Esophagus muscularis mucosa (tissue), 4 donors: ENCODE data around the gene AFAP1. TPM values are rescaled to one million over a fixed set of nuclear protein-coding genes. Genes with fewer than 3 reads are reported as not detected.

Experiments
- DNase-seq: peaks from one replicate; pipeline ENCODE4 v3.0.0-alpha.2; 2017; ENCODE audit errors: extremely low spot score
- H3K27ac ChIP-seq, 4 donors: fragments of 200-600 bp; sonication (generic); replicated peaks in 1 of 4; 1 replicate in 3 of 4; 2 replicates in 1 of 4; pipeline ENCODE4 v1.5.1; 2016 to 2019; ENCODE audit warnings: mild to moderate bottlenecking in 1 of 4
- H3K27me3 ChIP-seq, 4 donors: fragments of 200-600 bp; sonication (generic); one replicate each; pipeline versions ENCODE4 v1.5.1 to v1.6.0; 2016 to 2019
- H3K36me3 ChIP-seq, 4 donors: fragments of 200-600 bp; sonication (generic); one replicate each; pipeline ENCODE4 v1.5.1; 2016 to 2019
- H3K4me1 ChIP-seq, 4 donors: fragments of 200-600 bp; sonication (generic); one replicate each; pipeline ENCODE4 v1.5.1; 2016 to 2019
- H3K4me3 ChIP-seq, 4 donors: fragments of 200-600 bp; sonication (generic); 1 replicate in 2 of 4; 2 replicates in 2 of 4; pipeline ENCODE4 v1.5.1; 2016 to 2019; ENCODE audit warnings: mild to moderate bottlenecking in 4 of 4, moderate library complexity in 1 of 4
- H3K9me3 ChIP-seq, 4 donors: fragments of 200-600 bp; sonication (generic); 1 replicate in 3 of 4; 2 replicates in 1 of 4; pipeline ENCODE4 v1.5.1; 2016 to 2019
- EP300 ChIP-seq: sonication (generic); formaldehyde crosslinking; IDR thresholded peaks from one replicate; pipeline ENCODE4 v1.6.1; 2017; ENCODE audit warnings: antibody characterized with exemption
- POLR2A ChIP-seq: fragments of 450-650 bp; IDR thresholded peaks from one replicate; pipeline ENCODE4 v1.6.1; 2017; ENCODE audit warnings: antibody characterized with exemption, moderate library complexity, mild to moderate bottlenecking, low read depth
- POLR2AphosphoS5 ChIP-seq, 2 donors: sonication (generic); formaldehyde crosslinking; IDR thresholded peaks; one replicate each; pipeline ENCODE4 v1.6.1; 2017; ENCODE audit warnings: antibody characterized with exemption in 2 of 2
- WGBS: methylation state at CpG from one replicate; pipeline ENCODE4 v1.1.5; 2018; 5-methylcytosine and 5-hydroxymethylcytosine counted together
- intact Hi-C: fragments of 100-400 bp; cut with DNase I; formaldehyde crosslinking; loops from one replicate; pipeline ENCODE4 v1.15.1; 2023
- total RNA-seq, 4 donors: library from RNA; depleted of rRNA; stranded (reverse); fragments of >200 nt; gene quantifications; one replicate each; pipeline versions ENCODE4 v1.1.0 to v1.2.1, GENCODE V29; 2016
- TF ChIP-seq, protein P1 (sequence below), 3 experiments: fragments of 200-600 bp in 2 of 3; fragments of 450-650 bp in 1 of 3; sonication (generic) in 2 of 3; IDR thresholded peaks; one replicate each; pipeline ENCODE4 v1.5.1; 2017 to 2019; ENCODE audit warnings: antibody characterized with exemption in 3 of 3, mild to moderate bottlenecking in 2 of 3, moderate library complexity in 1 of 3

AFAP1 gene
- total RNA-seq, 4 donors from 2014 or later: 37.8 to 71.3 (median 50.9) TPM

- DNase-seq: no peak
- Histone ChIP-seq H3K9me3 (peaks cover 0 to 6% (median 2%) of the 10 kb centered on the region in 4 donors), H3K36me3 (peaks cover 0 to 22% (median 6%) of the 10 kb centered on the region in 4 donors), H3K27ac (no peak overlapping the region), H3K4me3 (no peak overlapping the region), H3K27me3 (peaks cover 0 to 6% (median 0%) of the 10 kb centered on the region in 4 donors), H3K4me1 (peaks cover 4 to 8% (median 7%) of the 10 kb centered on the region in 4 donors)
- 74% methylated on average over 6 of the region's 6 CpGs for WGBS
- intact Hi-C loops: loop anchor here (10.0 kb wide), 2 partner anchors 251 to 381 kb away; no protein-coding TSS in a partner anchor
- TF ChIP-seq POLR2AphosphoS5 (IDR thresholded peaks at IDR 0.05) (no peak), EP300 (no peak), POLR2A (no peak)
- TF ChIP-seq, protein P1, sequence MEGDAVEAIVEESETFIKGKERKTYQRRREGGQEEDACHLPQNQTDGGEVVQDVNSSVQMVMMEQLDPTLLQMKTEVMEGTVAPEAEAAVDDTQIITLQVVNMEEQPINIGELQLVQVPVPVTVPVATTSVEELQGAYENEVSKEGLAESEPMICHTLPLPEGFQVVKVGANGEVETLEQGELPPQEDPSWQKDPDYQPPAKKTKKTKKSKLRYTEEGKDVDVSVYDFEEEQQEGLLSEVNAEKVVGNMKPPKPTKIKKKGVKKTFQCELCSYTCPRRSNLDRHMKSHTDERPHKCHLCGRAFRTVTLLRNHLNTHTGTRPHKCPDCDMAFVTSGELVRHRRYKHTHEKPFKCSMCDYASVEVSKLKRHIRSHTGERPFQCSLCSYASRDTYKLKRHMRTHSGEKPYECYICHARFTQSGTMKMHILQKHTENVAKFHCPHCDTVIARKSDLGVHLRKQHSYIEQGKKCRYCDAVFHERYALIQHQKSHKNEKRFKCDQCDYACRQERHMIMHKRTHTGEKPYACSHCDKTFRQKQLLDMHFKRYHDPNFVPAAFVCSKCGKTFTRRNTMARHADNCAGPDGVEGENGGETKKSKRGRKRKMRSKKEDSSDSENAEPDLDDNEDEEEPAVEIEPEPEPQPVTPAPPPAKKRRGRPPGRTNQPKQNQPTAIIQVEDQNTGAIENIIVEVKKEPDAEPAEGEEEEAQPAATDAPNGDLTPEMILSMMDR (IDR thresholded peaks at IDR 0.05): no peak
Measured at GRCh38 chr4:7716010-7716721, 223.5 kb downstream of the AFAP1 start.

GRCh38 chr4:7715271-7716009 lies 224.2 kb downstream of the AFAP1 start:
- Histone ChIP-seq H3K27me3 (peaks cover 0 to 6% (median 0%) of the 10 kb centered on the region in 4 donors), H3K9me3 (peaks cover 0 to 6% (median 2%) of the 10 kb centered on the region in 4 donors), H3K4me1 (peaks cover 4 to 8% (median 7%) of the 10 kb centered on the region in 4 donors), H3K27ac (no peak overlapping the region), H3K36me3 (peaks cover 0 to 22% (median 6%) of the 10 kb centered on the region in 4 donors), H3K4me3 (no peak overlapping the region)
- 82% methylated on average over 9 of the region's 11 CpGs for WGBS
- intact Hi-C loops: loop anchor here (10.0 kb wide), 2 partner anchors 251 to 381 kb away; no protein-coding TSS in a partner anchor
- no peak for DNase-seq
- TF ChIP-seq EP300: no peak
- TF ChIP-seq, protein P1 (IDR thresholded peaks at IDR 0.05): no peak
- TF ChIP-seq POLR2A: no peak
- no peak for TF ChIP-seq POLR2AphosphoS5 (IDR thresholded peaks at IDR 0.05)

GRCh38 chr4:7714738-7715137 lies 224.9 kb downstream of the AFAP1 start:
- H3K36me3 ChIP-seq: peaks cover 0 to 22% (median 6%) of the 10 kb centered on the region in 4 donors

GRCh38 chr4:7714176-7714575 lies 225.5 kb downstream of the AFAP1 start:
- WGBS: 91% methylated on average over 19 of the region's 20 CpGs
- TF ChIP-seq, protein P1 (IDR thresholded peaks at IDR 0.05): no peak
- intact Hi-C loops: loop anchor here (10.0 kb wide), 2 partner anchors 249 to 379 kb away; no protein-coding TSS in a partner anchor
- DNase-seq: no peak
- peaks cover 0 to under 1% (median 0%) of the 10 kb centered on the region in 4 donors for H3K27me3 ChIP-seq
- no peak overlapping the region for H3K4me3 ChIP-seq
- H3K36me3 ChIP-seq: peaks cover 0 to 22% (median 6%) of the 10 kb centered on the region in 4 donors
- no peak overlapping the region for H3K27ac ChIP-seq
- H3K4me1 ChIP-seq: peaks cover 0 to 2% (median under 1%) of the 10 kb centered on the region in 4 donors
- H3K9me3 ChIP-seq: peaks cover 0 to 6% (median 2%) of the 10 kb centered on the region in 4 donors

More at GRCh38 chr4:7714738-7715137, 224.9 kb downstream of the AFAP1 start:
- Histone ChIP-seq H3K9me3 (peaks cover 0 to 6% (median 2%) of the 10 kb centered on the region in 4 donors), H3K27ac (no peak overlapping the region), H3K4me1 (peaks cover 4 to 8% (median 6%) of the 10 kb centered on the region in 4 donors), H3K4me3 (no peak overlapping the region), H3K27me3 (peaks cover 0 to 6% (median 0%) of the 10 kb centered on the region in 4 donors)
- intact Hi-C loops: loop anchor here (10.0 kb wide), 2 partner anchors 250 to 380 kb away; no protein-coding TSS in a partner anchor
- DNase-seq: no peak
- TF ChIP-seq, protein P1 (IDR thresholded peaks at IDR 0.05): no peak
- TF ChIP-seq EP300: no peak
- TF ChIP-seq POLR2A: no peak
- TF ChIP-seq POLR2AphosphoS5 (IDR thresholded peaks at IDR 0.05): no peak
- 100% methylated on average over 1 of the region's 1 CpG for WGBS
